ENCODE results near the gene LIMS1.
"Not testable (repeated sequence)": the region's sequence is repeated elsewhere in the genome, so short reads cannot be mapped to it uniquely, and the experiment has no call there.

GRCh38 chr2:108524688-108525087 lies 9.6 kb upstream of the LIMS1 start:
- not testable (repeated sequence) for TF ChIP-seq POLR2AphosphoS5 (IDR thresholded peaks at IDR 0.05; ENCODE audit: borderline replicate concordance, low read depth, low read length); EZH2 (IDR thresholded peaks at IDR 0.05)
